Thoracic aorta (tissue), 2 donors: ENCODE measurements around the gene CFAP97. TPM values are rescaled to one million over a fixed set of nuclear protein-coding genes. Genes with fewer than 3 reads are reported as not detected.
"Not testable (repeated sequence)": the region's sequence is repeated elsewhere in the genome, so short reads cannot be mapped to it uniquely, and the experiment has no call there.

Source experiments
- ATAC-seq: fragments of 150-250 bp; one replicate; pipeline ENCODE4 v1.8.0; 2017; ENCODE audit warnings: low read depth; ENCODE audit not compliant: insufficient number of reproducible peaks, low FRiP score
- DNase-seq: peaks from one replicate; pipeline ENCODE4 v3.0.0-alpha.2; 2020; ENCODE audit warnings: low spot score
- H3K27ac ChIP-seq, 2 donors: fragments of 200-600 bp; sonication (generic); 1 replicate in 1 of 2; 2 replicates in 1 of 2; pipeline ENCODE4 v1.5.1; 2016; ENCODE audit warnings: mild to moderate bottlenecking in 2 of 2, moderate library complexity in 2 of 2
- H3K27me3 ChIP-seq: fragments of 200-600 bp; sonication (generic); replicated peaks from 2 replicates; pipeline ENCODE4 v1.6.0; 2016; ENCODE audit warnings: mild to moderate bottlenecking; ENCODE audit not compliant: insufficient read depth
- H3K36me3 ChIP-seq: fragments of 200-600 bp; sonication (generic); one replicate; pipeline ENCODE4 v1.5.1; 2016
- H3K4me1 ChIP-seq, 2 donors: fragments of 200-600 bp; sonication (generic); 1 replicate in 1 of 2; 2 replicates in 1 of 2; pipeline versions ENCODE4 v1.5.1 to v1.6.0; 2016; ENCODE audit warnings: low read depth in 2 of 2, mild to moderate bottlenecking in 1 of 2; ENCODE audit not compliant: control insufficient read depth in 1 of 2
- H3K4me3 ChIP-seq: fragments of 200-600 bp; sonication (generic); 2 replicates; pipeline ENCODE4 v1.5.1; 2016; ENCODE audit warnings: mild to moderate bottlenecking
- H3K9me3 ChIP-seq: fragments of 200-600 bp; sonication (generic); 2 replicates; pipeline ENCODE4 v1.5.1; 2016
- total RNA-seq, 2 donors: library from RNA; depleted of rRNA; stranded (reverse); fragments of >200 nt; gene quantifications; one replicate each; pipeline versions ENCODE4 v1.1.0 to v1.2.3, GENCODE V29; 2016
- TF ChIP-seq, protein P1 (sequence below): fragments of 200-600 bp; sonication (generic); IDR thresholded peaks from one replicate; pipeline ENCODE4 v1.5.1; 2019; ENCODE audit warnings: antibody characterized with exemption

CFAP97 gene
- total RNA-seq, 2 donors from 2014 or later: 40.8 to 62.2 TPM

DNA sequence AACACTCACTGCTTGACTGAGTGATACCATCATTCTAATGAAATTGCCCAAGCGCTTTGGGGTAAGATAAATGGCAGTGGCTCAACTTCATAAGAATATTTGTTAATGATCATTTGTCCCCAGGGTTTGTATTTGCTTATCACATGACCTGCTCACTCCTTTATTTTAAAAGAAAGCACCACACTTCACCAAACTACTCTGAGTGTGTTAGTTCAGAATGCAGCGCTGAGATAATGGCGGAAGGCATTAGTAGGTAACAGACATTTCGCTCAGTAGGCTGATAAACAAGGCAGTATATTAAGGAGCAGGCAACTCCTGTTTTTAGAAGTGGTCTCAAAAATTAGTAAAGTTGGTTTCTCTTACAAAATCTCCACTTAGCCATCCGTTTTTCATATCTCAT, 7.2 kb upstream of the CFAP97 start:
- TF ChIP-seq, protein P1, sequence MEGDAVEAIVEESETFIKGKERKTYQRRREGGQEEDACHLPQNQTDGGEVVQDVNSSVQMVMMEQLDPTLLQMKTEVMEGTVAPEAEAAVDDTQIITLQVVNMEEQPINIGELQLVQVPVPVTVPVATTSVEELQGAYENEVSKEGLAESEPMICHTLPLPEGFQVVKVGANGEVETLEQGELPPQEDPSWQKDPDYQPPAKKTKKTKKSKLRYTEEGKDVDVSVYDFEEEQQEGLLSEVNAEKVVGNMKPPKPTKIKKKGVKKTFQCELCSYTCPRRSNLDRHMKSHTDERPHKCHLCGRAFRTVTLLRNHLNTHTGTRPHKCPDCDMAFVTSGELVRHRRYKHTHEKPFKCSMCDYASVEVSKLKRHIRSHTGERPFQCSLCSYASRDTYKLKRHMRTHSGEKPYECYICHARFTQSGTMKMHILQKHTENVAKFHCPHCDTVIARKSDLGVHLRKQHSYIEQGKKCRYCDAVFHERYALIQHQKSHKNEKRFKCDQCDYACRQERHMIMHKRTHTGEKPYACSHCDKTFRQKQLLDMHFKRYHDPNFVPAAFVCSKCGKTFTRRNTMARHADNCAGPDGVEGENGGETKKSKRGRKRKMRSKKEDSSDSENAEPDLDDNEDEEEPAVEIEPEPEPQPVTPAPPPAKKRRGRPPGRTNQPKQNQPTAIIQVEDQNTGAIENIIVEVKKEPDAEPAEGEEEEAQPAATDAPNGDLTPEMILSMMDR: no peak
- Histone ChIP-seq H3K27ac (peak overlapping the region; percentile 78 to 92), H3K4me3 (peak overlapping the region; percentile 73), H3K4me1 (peaks cover 9 to 31% of the 10 kb centered on the region in 2 donors), H3K9me3 (no peaks in the 10 kb centered on the region), H3K27me3 (no peaks in the 10 kb centered on the region), H3K36me3 (no peaks in the 10 kb centered on the region)
- ATAC-seq: no peak
- no peak for DNase-seq

DNA sequence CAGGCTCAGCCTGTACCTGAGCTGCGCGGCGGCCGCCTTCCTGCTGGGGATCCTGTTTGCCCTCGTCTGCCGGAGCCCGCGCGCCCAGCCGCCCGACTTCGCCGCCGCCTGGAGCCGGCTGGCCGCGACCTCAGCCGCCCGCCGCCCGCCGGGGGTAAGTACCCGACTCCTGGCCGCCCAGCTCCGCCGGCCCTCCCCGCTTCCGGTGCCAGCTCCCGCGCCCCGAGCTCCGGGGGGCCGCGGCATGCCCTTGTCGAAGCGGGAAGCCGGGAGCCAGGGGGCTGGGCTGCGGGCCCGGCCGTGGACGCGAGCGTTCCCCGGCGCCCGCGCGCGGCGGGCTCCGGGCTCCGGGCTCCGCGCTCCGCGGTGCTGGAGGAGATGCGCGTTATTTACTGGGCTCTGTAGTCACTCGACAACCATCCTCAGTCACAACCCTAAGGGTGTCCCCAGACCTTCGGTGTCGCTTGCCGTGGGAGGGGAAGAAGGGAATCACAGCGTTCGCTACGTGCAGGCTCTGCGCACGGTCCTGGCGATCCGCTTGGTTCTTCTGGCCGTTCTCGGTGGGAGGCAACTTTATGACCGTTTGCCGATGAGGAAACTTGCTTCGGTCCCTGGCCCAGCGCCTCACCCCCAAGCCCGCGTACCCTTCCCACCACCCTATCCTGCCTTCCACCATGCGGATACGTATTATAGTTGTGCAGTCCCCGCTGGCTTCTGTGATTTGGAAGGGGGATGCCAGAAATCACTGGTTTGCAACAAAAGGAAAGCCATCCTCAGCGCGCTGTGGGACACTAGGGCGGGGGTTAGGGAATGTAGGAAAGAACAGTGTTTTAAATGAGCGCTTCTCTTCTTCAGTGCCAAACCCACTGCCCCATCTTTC, 6.5 kb upstream of the CFAP97 start:
- Histone ChIP-seq H3K36me3 (no peaks in the 10 kb centered on the region), H3K4me1 (peaks cover 9 to 25% of the 10 kb centered on the region in 2 donors), H3K27ac (peak overlapping the region; percentile 78 to 92), H3K4me3 (peak overlapping the region; percentile 73), H3K27me3 (no peaks in the 10 kb centered on the region), H3K9me3 (no peaks in the 10 kb centered on the region)
- TF ChIP-seq, protein P1: no peak
- peak; percentile 45 for ATAC-seq
- no peak for DNase-seq

DNA sequence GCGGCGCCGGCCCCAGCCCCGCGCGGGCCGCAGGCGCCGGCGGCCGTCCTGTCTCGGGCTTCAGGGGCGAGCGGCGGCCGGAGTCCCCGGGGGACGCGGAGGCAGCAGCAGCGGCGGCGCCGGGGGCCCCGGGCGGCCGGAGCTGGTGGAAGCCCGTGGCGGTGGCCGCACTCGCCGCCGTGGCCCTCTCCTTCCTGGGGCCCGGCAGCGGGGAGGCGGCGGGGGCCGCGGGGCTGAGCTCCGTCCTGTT, 6.0 kb upstream of the CFAP97 start:
- ATAC-seq: peak; percentile 7
- Histone ChIP-seq H3K27ac (peak overlapping the region; percentile 78 to 92), H3K4me1 (peaks cover 11 to 25% of the 10 kb centered on the region in 2 donors), H3K4me3 (peak overlapping the region; percentile 73)
- not testable (repeated sequence) for H3K27me3 ChIP-seq, H3K36me3 ChIP-seq, DNase-seq, H3K9me3 ChIP-seq

DNA sequence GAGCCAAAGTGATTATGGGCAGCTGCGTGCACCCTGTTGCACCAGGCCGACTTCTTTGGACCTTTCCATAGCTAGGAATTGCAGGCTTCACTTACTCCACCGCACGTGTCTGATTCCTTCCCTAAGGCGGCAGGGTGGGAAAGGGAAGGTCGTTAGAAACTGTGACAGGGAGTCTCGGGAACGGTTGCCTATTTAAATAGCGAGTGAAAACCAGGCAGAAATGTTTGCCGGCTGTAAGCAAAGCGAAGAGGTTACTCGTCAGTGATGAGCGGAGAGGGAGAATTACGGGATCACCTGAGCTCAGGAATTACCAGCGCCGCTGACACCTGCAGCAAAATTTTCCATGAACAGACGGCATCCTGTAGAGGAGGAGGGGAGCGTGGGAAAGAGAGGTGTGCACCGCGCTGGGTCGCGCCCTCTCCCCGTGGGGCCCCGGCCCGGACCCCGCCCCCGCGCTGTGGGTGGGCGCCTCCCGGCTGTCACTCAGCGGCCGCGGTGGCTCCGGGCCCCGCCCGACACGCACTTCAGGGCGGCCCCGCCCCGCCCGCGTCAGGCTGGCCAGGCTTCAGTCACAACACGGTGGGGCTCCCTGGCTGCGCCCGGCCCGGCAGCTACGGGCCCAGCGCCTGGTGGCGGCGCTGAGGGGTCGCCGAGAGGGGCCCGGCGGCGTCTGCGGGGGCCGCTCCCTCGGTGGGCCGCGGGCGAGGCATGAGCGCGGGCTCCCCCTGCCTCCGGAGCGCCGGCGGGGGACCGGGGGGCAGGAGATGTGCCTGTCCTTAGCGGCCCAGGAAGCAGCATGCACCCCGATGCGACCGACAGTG, 5.4 kb upstream of the CFAP97 start, which contains the start of gene SNX25:
TSS of gene SNX25 (plus strand) at position 568 of the 821 bp plus-strand sequence. CDS start at position 797, 229 bp downstream.
- Histone ChIP-seq H3K9me3 (no peaks in the 10 kb centered on the region), H3K36me3 (no peaks in the 10 kb centered on the region), H3K4me3 (peak within 1 kb of the TSS; percentile 73), H3K27me3 (no peaks in the 10 kb centered on the region), H3K4me1 (peaks cover 17 to 30% of the 10 kb centered on the region in 2 donors), H3K27ac (peak within 1 kb of the TSS; percentile 78 to 92)
- ATAC-seq (peak; percentile 82), DNase-seq (peak; percentile 43)
- TF ChIP-seq, protein P1: peak; percentile 7

DNA sequence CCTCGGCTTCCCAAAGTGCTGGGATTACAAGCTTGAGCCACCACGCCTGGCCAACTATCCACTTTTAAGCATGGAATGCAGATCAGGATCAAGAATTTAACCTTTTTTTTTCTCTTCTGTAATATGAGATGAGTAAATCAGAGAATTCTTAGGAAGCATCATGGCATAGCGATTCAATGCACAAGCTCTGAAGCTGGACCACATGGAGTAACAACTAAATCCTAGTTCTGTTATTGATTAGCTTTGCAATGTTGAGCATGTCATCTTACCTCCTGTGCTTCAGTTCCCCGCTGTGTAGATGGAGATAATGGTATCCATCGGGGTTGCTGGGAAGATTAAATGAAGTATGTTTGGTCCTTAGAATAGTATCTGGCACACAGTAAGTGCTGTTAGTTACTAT, 3.7 kb upstream of the CFAP97 start:
- TF ChIP-seq, protein P1: no peak
- H3K36me3 ChIP-seq: no peaks in the 10 kb centered on the region
- DNase-seq (no peak), ATAC-seq (no peak)
- no peak overlapping the region for H3K27ac ChIP-seq
- H3K27me3 ChIP-seq: no peaks in the 10 kb centered on the region
- peaks cover 16 to 33% of the 10 kb centered on the region in 2 donors for H3K4me1 ChIP-seq
- no peak overlapping the region for H3K4me3 ChIP-seq
- no peaks in the 10 kb centered on the region for H3K9me3 ChIP-seq
